SK-N-SH (cell line): Measurements from ENCODE around the gene ATP2B3. TPM values are rescaled to one million over a fixed set of nuclear protein-coding genes. Genes with fewer than 3 reads are reported as not detected.

ENCODE experiments used
- CTCF ChIA-PET: fragments of 300-600, 350-600 bp; formaldehyde crosslinking; extraction: SDS; loops from one replicate; lab custom pipeline; 2021; lab: Yijun Ruan, JAX
- POLR2A ChIA-PET: fragments of 350-600 bp; sonication (Branson Sonifier 250); formaldehyde crosslinking; extraction: SDS; loops from one replicate; lab custom pipeline; 2020; ENCODE audit warnings: antibody characterized with exemption, inconsistent platforms; lab: Yijun Ruan, JAX
- DNase-seq: peaks from one replicate; pipeline ENCODE4 v3.0.0; 2012
- H2AFZ ChIP-seq: fragments of 200-600 bp; sonication (generic); 2 replicates; pipeline ENCODE4 v1.8.1; 2016; ENCODE audit warnings: antibody characterized with exemption, mild to moderate bottlenecking, low read depth
- H3F3A ChIP-seq: fragments of 200-600 bp; sonication (generic); replicated peaks from 2 replicates; pipeline ENCODE3; 2016; ENCODE audit warnings: antibody characterized with exemption, mild to moderate bottlenecking; ENCODE audit not compliant: insufficient read depth
- H3K27ac ChIP-seq, 2 experiments: fragments of 200-500 bp in 1 of 2; fragments of 200-600 bp in 1 of 2; sonication (Bioruptor generic) in 1 of 2; sonication (generic), shearing (Covaris generic) in 1 of 2; 2 replicates each; pipeline versions ENCODE4 v1.5.1 to v1.6.1; 2014 to 2016; ENCODE audit warnings: low read depth in 2 of 2, inconsistent platforms in 1 of 2, low read length in 1 of 2, mild to moderate bottlenecking in 1 of 2, mixed read lengths in 1 of 2
- H3K27me3 ChIP-seq: fragments of 200-600 bp; sonication (generic), shearing (Covaris generic); 2 replicates; pipeline ENCODE4 v1.6.1; 2016; ENCODE audit warnings: mixed run types; ENCODE audit not compliant: insufficient read depth
- H3K36me3 ChIP-seq, 2 experiments: fragments of 200-500 bp in 1 of 2; fragments of 200-600 bp in 1 of 2; sonication (Bioruptor generic) in 1 of 2; sonication (generic) in 1 of 2; replicated peaks in 1 of 2; 2 replicates each; pipeline versions ENCODE3 to v1.5.1; 2014 to 2016; ENCODE audit warnings: low read length in 1 of 2, mild to moderate bottlenecking in 1 of 2; ENCODE audit not compliant: insufficient read depth in 2 of 2, control insufficient read depth in 1 of 2
- H3K4me1 ChIP-seq, 2 experiments: fragments of 200-500 bp in 1 of 2; fragments of 200-600 bp in 1 of 2; sonication (Bioruptor generic) in 1 of 2; sonication (generic), shearing (Covaris generic) in 1 of 2; 2 replicates each; pipeline versions ENCODE4 v1.5.1 to v1.6.1; 2014 to 2016; ENCODE audit warnings: low read depth in 1 of 2, low read length in 1 of 2, mixed run types in 1 of 2; ENCODE audit not compliant: insufficient read depth in 2 of 2, control insufficient read depth in 1 of 2
- H3K4me2 ChIP-seq: fragments of 200-600 bp; sonication (generic), shearing (Covaris generic); 2 replicates; pipeline ENCODE4 v1.6.1; 2017; ENCODE audit warnings: mixed run types
- H3K4me3 ChIP-seq, 2 experiments: fragments of 200-500 bp in 1 of 2; fragments of 200-600 bp in 1 of 2; sonication (Bioruptor generic) in 1 of 2; sonication (generic), shearing (Covaris generic) in 1 of 2; 2 replicates each; pipeline versions ENCODE4 v1.5.1 to v1.8.1; 2014 to 2016; ENCODE audit warnings: low read depth in 2 of 2, inconsistent platforms in 1 of 2, low read length in 1 of 2, mild to moderate bottlenecking in 1 of 2, mixed read lengths in 1 of 2, moderate library complexity in 1 of 2
- H3K79me2 ChIP-seq: fragments of 200-600 bp; sonication (generic); 2 replicates; pipeline ENCODE4 v1.8.1; 2017; ENCODE audit warnings: mild to moderate bottlenecking; ENCODE audit not compliant: insufficient read depth
- H3K9ac ChIP-seq: fragments of 200-600 bp; sonication (generic); 2 replicates; pipeline ENCODE4 v1.6.1; 2017; ENCODE audit warnings: mixed run types
- H3K9me2 ChIP-seq: fragments of 200-600 bp; sonication (generic); 2 replicates; pipeline ENCODE4 v1.6.1; 2017; ENCODE audit warnings: mixed run types
- H3K9me3 ChIP-seq: fragments of 200-600 bp; sonication (generic); 2 replicates; pipeline ENCODE4 v1.6.1; 2017; ENCODE audit warnings: mixed run types, mild to moderate bottlenecking, moderate library complexity
- H4K20me1 ChIP-seq: fragments of 200-600 bp; sonication (generic); 2 replicates; pipeline ENCODE4 v1.6.1; 2017; ENCODE audit warnings: mild to moderate bottlenecking, mixed run types; ENCODE audit not compliant: insufficient read depth
- ELF1 ChIP-seq: IDR thresholded peaks from 2 replicates; pipeline ENCODE4 v1.4.0; 2012
- EZH2phosphoT487 ChIP-seq: fragments of 200-600 bp; sonication (generic); IDR thresholded peaks from 2 replicates; pipeline ENCODE4 v1.6.1; 2017; ENCODE audit warnings: low read depth, mixed run types, mild to moderate bottlenecking, antibody characterized with exemption, moderate library complexity, borderline replicate concordance
- FOXJ3 ChIP-seq: sonication (generic); formaldehyde crosslinking; IDR thresholded peaks from 2 replicates; pipeline ENCODE4 v1.5.1; 2020; ENCODE audit warnings: mild to moderate bottlenecking, missing genetic modification reagents
- FOXM1 ChIP-seq: IDR thresholded peaks from 2 replicates; pipeline ENCODE4 v1.4.0; 2012; ENCODE audit warnings: low read depth, mild to moderate bottlenecking
- JUND ChIP-seq: IDR thresholded peaks from 2 replicates; pipeline ENCODE4 v1.4.0; 2012
- NFIC ChIP-seq: IDR thresholded peaks from 2 replicates; pipeline ENCODE4 v1.4.0; 2012; ENCODE audit warnings: borderline replicate concordance
- RAD21 ChIP-seq: IDR thresholded peaks from 2 replicates; pipeline ENCODE4 v1.6.1; 2012; ENCODE audit warnings: mild to moderate bottlenecking, low read length
- RCOR1 ChIP-seq: fragments of 150-350 bp; IDR thresholded peaks from 2 replicates; pipeline ENCODE4 v1.6.1; 2017; ENCODE audit warnings: antibody characterized with exemption, low read length
- REST ChIP-seq: IDR thresholded peaks from 2 replicates; pipeline ENCODE4 v1.6.1; 2012; ENCODE audit warnings: mild to moderate bottlenecking, low read depth, low read length, moderate library complexity
- RFX5 ChIP-seq: IDR thresholded peaks from 2 replicates; pipeline ENCODE4 v1.6.1; 2012; ENCODE audit warnings: mild to moderate bottlenecking, improper control_type of control experiment, low read length
- RXRA ChIP-seq: IDR thresholded peaks from 2 replicates; pipeline ENCODE4 v1.4.0; 2012; ENCODE audit warnings: low read depth, mild to moderate bottlenecking, borderline replicate concordance
- SMC3 ChIP-seq: IDR thresholded peaks from 2 replicates; pipeline ENCODE4 v1.6.1; 2012; ENCODE audit warnings: low read depth, low read length, improper control_type of control experiment
- USF2 ChIP-seq: fragments of 150-350 bp; IDR thresholded peaks from 2 replicates; pipeline ENCODE4 v1.6.1; 2017; ENCODE audit warnings: antibody characterized with exemption, low read length, low read depth, borderline replicate concordance
- ZBTB33 ChIP-seq: IDR thresholded peaks from 2 replicates; pipeline ENCODE4 v1.4.0; 2012; ENCODE audit warnings: low read depth, borderline replicate concordance
- WGBS: methylation state at CpG from one replicate; pipeline ENCODE4 v1.1.6; 2017; ENCODE audit warnings: low lambda C conversion rate; 5-methylcytosine and 5-hydroxymethylcytosine counted together
- polyA plus RNA-seq, 3 experiments: library from polyadenylated mRNA; depleted of rRNA; stranded (reverse); fragments of >200 nt; gene quantifications; 2 replicates each; pipeline ENCODE4 v1.2.3, GENCODE V29; 2012
- TF ChIP-seq, protein P1 (sequence below): fragments of 150-350 bp; IDR thresholded peaks from 2 replicates; pipeline ENCODE4 v1.6.1; 2016; ENCODE audit warnings: mild to moderate bottlenecking, low read depth, low read length
- TF ChIP-seq, protein P2 (sequence below): IDR thresholded peaks from 2 replicates; pipeline ENCODE4; 2012

Gene ATP2B3
- polyA plus RNA-seq, 1 of the 3 experiments (the other 2 are of a cell fraction), result 0.16 TPM

DNA sequence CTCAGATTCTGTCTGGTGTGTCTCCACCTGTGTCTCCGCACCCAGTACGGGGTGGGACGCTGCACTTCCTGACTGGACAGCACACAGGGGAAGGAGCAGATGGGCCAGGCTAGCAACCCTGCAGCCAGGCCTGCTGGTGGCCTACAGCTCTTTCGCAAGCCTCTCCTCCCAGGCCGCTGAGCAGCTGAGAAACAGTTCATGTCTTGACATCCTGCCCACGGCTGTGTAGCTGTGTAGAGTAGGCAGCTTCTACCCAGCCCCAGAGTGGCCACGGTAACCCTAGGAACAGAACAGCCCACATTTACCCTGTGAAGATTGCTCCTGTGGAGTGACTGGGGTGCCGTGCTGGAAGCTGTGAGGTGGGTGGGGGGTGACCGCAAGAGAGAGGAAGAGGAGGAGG lies 42.6 kb downstream of the ATP2B3 start (continued):
- TF ChIP-seq, protein P1, sequence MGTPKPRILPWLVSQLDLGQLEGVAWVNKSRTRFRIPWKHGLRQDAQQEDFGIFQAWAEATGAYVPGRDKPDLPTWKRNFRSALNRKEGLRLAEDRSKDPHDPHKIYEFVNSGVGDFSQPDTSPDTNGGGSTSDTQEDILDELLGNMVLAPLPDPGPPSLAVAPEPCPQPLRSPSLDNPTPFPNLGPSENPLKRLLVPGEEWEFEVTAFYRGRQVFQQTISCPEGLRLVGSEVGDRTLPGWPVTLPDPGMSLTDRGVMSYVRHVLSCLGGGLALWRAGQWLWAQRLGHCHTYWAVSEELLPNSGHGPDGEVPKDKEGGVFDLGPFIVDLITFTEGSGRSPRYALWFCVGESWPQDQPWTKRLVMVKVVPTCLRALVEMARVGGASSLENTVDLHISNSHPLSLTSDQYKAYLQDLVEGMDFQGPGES, result no peak
- TF ChIP-seq FOXM1, result no peak
- TF ChIP-seq USF2, result no peak
- TF ChIP-seq SMC3, result no peak

- no peak overlapping the region for H3K4me2 ChIP-seq
- no peaks in the 10 kb centered on the region for H3K79me2 ChIP-seq
- no peaks in the 10 kb centered on the region for H3F3A ChIP-seq
- no peak overlapping the region for H3K4me3 ChIP-seq
- DNase-seq, result no peak
- H2AFZ ChIP-seq, result no peak overlapping the region
- WGBS, result 37% methylated on average over 22 of the region's 22 CpGs
- H3K4me1 ChIP-seq, result no peaks in the 10 kb centered on the region
- H3K9me2 ChIP-seq, result no peaks in the 10 kb centered on the region
- no peak overlapping the region for H3K27ac ChIP-seq
- peaks cover 79% of the 10 kb centered on the region for H3K27me3 ChIP-seq
- CTCF ChIA-PET, result interaction anchor here (0.8 to 4.0 kb wide), 4 partner anchors 8 to 108 kb away, joined by 3 to 20 read pairs (median 5); no protein-coding TSS in a partner anchor
- TF ChIP-seq FOXJ3 (CRISPR knock-in tag), result no peak
- TF ChIP-seq NFIC, result no peak
- no peak for TF ChIP-seq USF2
- TF ChIP-seq ELF1, result no peak
- TF ChIP-seq ZBTB33, result no peak
- TF ChIP-seq EZH2phosphoT487, result no peak
- TF ChIP-seq REST, result no peak
- TF ChIP-seq RFX5, result no peak
- TF ChIP-seq RXRA, result no peak
- TF ChIP-seq RCOR1, result no peak
- TF ChIP-seq RAD21, result no peak
- TF ChIP-seq JUND, result no peak
- TF ChIP-seq, protein P2, sequence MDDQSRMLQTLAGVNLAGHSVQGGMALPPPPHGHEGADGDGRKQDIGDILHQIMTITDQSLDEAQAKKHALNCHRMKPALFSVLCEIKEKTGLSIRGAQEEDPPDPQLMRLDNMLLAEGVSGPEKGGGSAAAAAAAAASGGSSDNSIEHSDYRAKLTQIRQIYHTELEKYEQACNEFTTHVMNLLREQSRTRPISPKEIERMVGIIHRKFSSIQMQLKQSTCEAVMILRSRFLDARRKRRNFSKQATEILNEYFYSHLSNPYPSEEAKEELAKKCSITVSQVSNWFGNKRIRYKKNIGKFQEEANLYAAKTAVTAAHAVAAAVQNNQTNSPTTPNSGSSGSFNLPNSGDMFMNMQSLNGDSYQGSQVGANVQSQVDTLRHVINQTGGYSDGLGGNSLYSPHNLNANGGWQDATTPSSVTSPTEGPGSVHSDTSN, result no peak
- POLR2A ChIA-PET, result no interaction called here
- no peak overlapping the region for H3K9ac ChIP-seq
- no peaks in the 10 kb centered on the region for H3K36me3 ChIP-seq
- no peaks in the 10 kb centered on the region for H4K20me1 ChIP-seq
- H3K9me3 ChIP-seq, result no peaks in the 10 kb centered on the region
These were observed 43.0 kb downstream of the ATP2B3 start for GRCh38 chrX:153560466-153560865.
